C4-2B (cell line): ENCODE data around the gene EPS8L1.

Source experiments
- ZFX ChIP-seq: fragments of 450-650 bp; IDR thresholded peaks from 2 replicates; pipeline ENCODE4 v1.6.1; 2017
- TF ChIP-seq, protein P1 (sequence below): fragments of 450-650 bp; conservative IDR thresholded peaks from 2 replicates; pipeline ENCODE4 v1.5.1; 2017; ENCODE audit warnings: mild to moderate bottlenecking

DNA sequence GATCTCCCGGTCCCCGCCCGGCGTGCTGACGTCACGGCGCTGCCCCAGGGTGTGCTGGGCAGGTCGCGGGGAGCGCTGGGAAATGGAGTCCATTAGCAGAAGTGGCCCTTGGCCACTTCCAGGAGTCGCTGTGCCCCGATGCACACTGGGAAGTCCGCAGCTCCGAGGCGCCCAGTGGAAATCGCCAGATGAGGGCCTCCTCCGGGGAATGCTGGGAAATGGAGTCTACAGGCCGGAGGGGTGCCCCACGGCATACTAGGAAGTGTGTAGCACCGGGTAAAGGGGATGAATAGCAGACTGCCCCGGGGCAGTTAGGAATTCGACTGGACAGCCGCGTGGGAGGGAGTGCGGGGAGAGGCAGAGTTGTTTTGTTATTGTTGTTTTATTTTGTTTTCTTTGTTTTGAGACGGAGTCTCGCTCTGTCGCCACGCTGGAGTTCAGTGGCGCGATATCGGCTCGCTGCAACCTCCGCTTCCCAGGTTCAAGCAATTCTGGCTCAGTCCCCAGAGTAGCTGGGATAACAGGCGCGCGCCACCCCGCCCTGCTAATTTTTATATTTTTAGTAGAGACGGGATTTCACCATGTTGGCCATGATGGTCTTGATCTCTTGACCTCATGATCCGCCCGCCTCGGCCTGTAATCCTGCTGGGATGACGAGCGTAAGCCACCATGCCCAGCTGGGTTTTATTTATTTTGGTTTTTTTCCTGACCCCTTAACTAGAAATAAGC is 42.2 kb downstream of the EPS8L1 start:
- TF ChIP-seq, protein P1, sequence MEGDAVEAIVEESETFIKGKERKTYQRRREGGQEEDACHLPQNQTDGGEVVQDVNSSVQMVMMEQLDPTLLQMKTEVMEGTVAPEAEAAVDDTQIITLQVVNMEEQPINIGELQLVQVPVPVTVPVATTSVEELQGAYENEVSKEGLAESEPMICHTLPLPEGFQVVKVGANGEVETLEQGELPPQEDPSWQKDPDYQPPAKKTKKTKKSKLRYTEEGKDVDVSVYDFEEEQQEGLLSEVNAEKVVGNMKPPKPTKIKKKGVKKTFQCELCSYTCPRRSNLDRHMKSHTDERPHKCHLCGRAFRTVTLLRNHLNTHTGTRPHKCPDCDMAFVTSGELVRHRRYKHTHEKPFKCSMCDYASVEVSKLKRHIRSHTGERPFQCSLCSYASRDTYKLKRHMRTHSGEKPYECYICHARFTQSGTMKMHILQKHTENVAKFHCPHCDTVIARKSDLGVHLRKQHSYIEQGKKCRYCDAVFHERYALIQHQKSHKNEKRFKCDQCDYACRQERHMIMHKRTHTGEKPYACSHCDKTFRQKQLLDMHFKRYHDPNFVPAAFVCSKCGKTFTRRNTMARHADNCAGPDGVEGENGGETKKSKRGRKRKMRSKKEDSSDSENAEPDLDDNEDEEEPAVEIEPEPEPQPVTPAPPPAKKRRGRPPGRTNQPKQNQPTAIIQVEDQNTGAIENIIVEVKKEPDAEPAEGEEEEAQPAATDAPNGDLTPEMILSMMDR: no peak
- TF ChIP-seq ZFX: peak; percentile 25; the same call in 1 of the 2 replicates
